ENCODE data around the gene OR2T10.
"Not testable (repeated sequence)": the region's sequence is repeated elsewhere in the genome, so short reads cannot be mapped to it uniquely, and the experiment has no call there.

- not testable (repeated sequence) for TF ChIP-seq POLR2A (IDR thresholded peaks at IDR 0.05; ENCODE audit: low read depth, low read length); CTCF (conservative IDR thresholded peaks at IDR 0.05; ENCODE audit: low read depth, low read length); ELK1 (IDR thresholded peaks at IDR 0.05; ENCODE audit: borderline replicate concordance, low read depth, low read length); MAZ (IDR thresholded peaks at IDR 0.05; ENCODE audit: borderline replicate concordance, low read depth, low read length); CEBPB (IDR thresholded peaks at IDR 0.05; ENCODE audit: low read depth, low read length); MXI1 (IDR thresholded peaks at IDR 0.05; ENCODE audit: borderline replicate concordance, low read depth, low read length); RAD21 (IDR thresholded peaks at IDR 0.05; ENCODE audit: low read length); BHLHE40 (IDR thresholded peaks at IDR 0.05; ENCODE audit: low read depth, low read length); FOS (IDR thresholded peaks at IDR 0.05; ENCODE audit: low read depth, low read length); RCOR1 (IDR thresholded peaks at IDR 0.05; ENCODE audit: insufficient replicate concordance, low read length); MAFK (IDR thresholded peaks at IDR 0.05; ENCODE audit: low read depth, low read length); USF2 (IDR thresholded peaks at IDR 0.05; ENCODE audit: low read depth, low read length); RFX5 (IDR thresholded peaks at IDR 0.05; ENCODE audit: low read depth, low read length)
Observed at GRCh38 chr1:248574657-248575056, 22.8 kb downstream of the OR2T10 start, which contains the start of gene OR2T34.

All from IMR-90 (cell line).